Measurements from ENCODE around the gene RELN. TPM values are rescaled to one million over a fixed set of nuclear protein-coding genes. Genes with fewer than 3 reads are reported as not detected.

RELN gene
- total RNA-seq, 1 experiment from 2014 or later = 0.20 TPM

GRCh38 chr7:103501206-103501605 is 488.3 kb downstream of the RELN start:
- ChIA-PET POLR2A (no interaction called here), CTCF (no interaction called here), RAD21 (ENCODE audit: low non-redundant PET in 1 of 2, low total read pairs in 2 of 2, uncharacterized antibody in 2 of 2, unreplicated experiment in 2 of 2) (no interaction called here)
- no peaks in the 10 kb centered on the region for H3K9me3 ChIP-seq (ENCODE audit: control insufficient read depth in 1 of 2, insufficient read depth in 1 of 2, low read depth in 1 of 2, low read length in 2 of 2)
- no peak overlapping the region for H3K4me2 ChIP-seq (ENCODE audit: low read length)
- H3K4me1 ChIP-seq (ENCODE audit: control insufficient read depth in 1 of 2, insufficient read depth in 2 of 2, low read length in 2 of 2) = no peaks in the 10 kb centered on the region
- no peaks in the 10 kb centered on the region for H3K9me2 ChIP-seq (ENCODE audit: insufficient read depth)
- no peaks in the 10 kb centered on the region for H3K36me3 ChIP-seq (ENCODE audit: control insufficient read depth in 1 of 2, insufficient read depth in 2 of 2, low read length in 2 of 2)
- no peaks in the 10 kb centered on the region for H4K20me1 ChIP-seq (ENCODE audit: insufficient read depth)
- intact Hi-C loops (cut with micrococcal nuclease) = no loop called here
- H3K27ac ChIP-seq (ENCODE audit: low read depth, low read length) = no peak overlapping the region
- no peak for ATAC-seq
- H3K27me3 ChIP-seq (ENCODE audit: insufficient read depth, low read length) = peaks cover 69% of the 10 kb centered on the region
- no peaks in the 10 kb centered on the region for H3K79me2 ChIP-seq (ENCODE audit: insufficient read depth, low read length)
- no peak overlapping the region for H3K4me3 ChIP-seq (replicated peaks in 1 of 2; ENCODE audit: low read depth in 1 of 2, low read length in 2 of 2)
- no peak for DNase-seq (ENCODE audit: low read depth, low spot score)
- no peak for TF ChIP-seq SIN3A (IDR thresholded peaks at IDR 0.05; ENCODE audit: low read depth)
- H3K9ac ChIP-seq (ENCODE audit: low read length) = no peak overlapping the region
- no TSS peak for BruUV-seq (replicated peaks)
- no peak overlapping the region for H2AFZ ChIP-seq (ENCODE audit: low read depth, low read length, poor library complexity, severe bottlenecking)

GRCh38 chr7:103499976-103500375 is 489.5 kb downstream of the RELN start:
- no peaks in the 10 kb centered on the region for H4K20me1 ChIP-seq (ENCODE audit: insufficient read depth)
- H3K9ac ChIP-seq (ENCODE audit: low read length) = no peak overlapping the region
- H3K9me2 ChIP-seq (ENCODE audit: insufficient read depth) = no peaks in the 10 kb centered on the region
- RAD21 ChIA-PET (ENCODE audit: low non-redundant PET in 1 of 2, low total read pairs in 2 of 2, uncharacterized antibody in 2 of 2, unreplicated experiment in 2 of 2) = no interaction called here
- no TSS peak for BruUV-seq (replicated peaks)
- no peaks in the 10 kb centered on the region for H3K9me3 ChIP-seq (ENCODE audit: control insufficient read depth in 1 of 2, insufficient read depth in 1 of 2, low read depth in 1 of 2, low read length in 2 of 2)
- no peaks in the 10 kb centered on the region for H3K4me1 ChIP-seq (ENCODE audit: control insufficient read depth in 1 of 2, insufficient read depth in 2 of 2, low read length in 2 of 2)
- H2AFZ ChIP-seq (ENCODE audit: low read depth, low read length, poor library complexity, severe bottlenecking) = no peak overlapping the region
- peaks cover 69% of the 10 kb centered on the region for H3K27me3 ChIP-seq (ENCODE audit: insufficient read depth, low read length)
- H3K4me3 ChIP-seq (replicated peaks in 1 of 2; ENCODE audit: low read depth in 1 of 2, low read length in 2 of 2) = no peak overlapping the region
- H3K36me3 ChIP-seq (ENCODE audit: control insufficient read depth in 1 of 2, insufficient read depth in 2 of 2, low read length in 2 of 2) = no peaks in the 10 kb centered on the region
- POLR2A ChIA-PET = no interaction called here
- H3K79me2 ChIP-seq (ENCODE audit: insufficient read depth, low read length) = no peaks in the 10 kb centered on the region
- intact Hi-C loops (cut with micrococcal nuclease) = no loop called here
- ATAC-seq (no peak), DNase-seq (ENCODE audit: low read depth, low spot score) (no peak)
- no peak overlapping the region for H3K27ac ChIP-seq (ENCODE audit: low read depth, low read length)
- H3K4me2 ChIP-seq (ENCODE audit: low read length) = no peak overlapping the region
- CTCF ChIA-PET = no interaction called here
- TF ChIP-seq SIN3A (IDR thresholded peaks at IDR 0.05; ENCODE audit: low read depth) (no peak), YY1 (IDR thresholded peaks at IDR 0.05; ENCODE audit: extremely low read depth, insufficient replicate concordance, low read depth, low read length) (no peak), REST (IDR thresholded peaks at IDR 0.05; ENCODE audit: low read depth) (no peak), ELF1 (IDR thresholded peaks at IDR 0.05; ENCODE audit: borderline replicate concordance, low read depth) (no peak), TCF7L2 (IDR thresholded peaks at IDR 0.05; ENCODE audit: borderline replicate concordance, extremely low read depth, insufficient read depth, insufficient read length) (no peak), EGR1 (IDR thresholded peaks at IDR 0.05; ENCODE audit: low read depth) (no peak), POLR2AphosphoS5 (IDR thresholded peaks at IDR 0.05; ENCODE audit: low read depth, low read length) (no peak), CBX3 (IDR thresholded peaks at IDR 0.05; ENCODE audit: low read depth) (no peak), EZH2phosphoT487 (IDR thresholded peaks at IDR 0.05; ENCODE audit: borderline replicate concordance) (no peak), CTCF (IDR thresholded peaks at IDR 0.05 in 2 of 3, conservative IDR thresholded peaks at IDR 0.05 in 1 of 3; ENCODE audit: borderline replicate concordance in 1 of 3, insufficient read depth in 1 of 3, low read depth in 2 of 3, low read length in 2 of 3) (no peak), SP1 (IDR thresholded peaks at IDR 0.05; ENCODE audit: low read depth) (no peak), CEBPB (IDR thresholded peaks at IDR 0.05; ENCODE audit: low read depth) (no peak), ZFX (IDR thresholded peaks at IDR 0.05) (no peak), ATF3 (IDR thresholded peaks at IDR 0.05) (no peak), ZNF274 (IDR thresholded peaks at IDR 0.05; ENCODE audit: low read depth, low read length) (no peak), EZH2 (IDR thresholded peaks at IDR 0.05) (no peak)

All from HCT116 (cell line).